H1 (cell line): ENCODE data around the gene UBASH3A. TPM values are rescaled to one million over a fixed set of nuclear protein-coding genes. Genes with fewer than 3 reads are reported as not detected.

Source experiments
- CTCF ChIA-PET: fragments of 300-600 bp; sonication (Branson Sonifier 250); formaldehyde crosslinking; loops from one replicate; lab custom pipeline; 2021; ENCODE audit not compliant: partially characterized antibody; lab: Charles Lee
- POLR2A ChIA-PET: fragments of 300-600 bp; sonication (Branson Sonifier 250); formaldehyde crosslinking; loops from one replicate; lab custom pipeline; 2021; ENCODE audit warnings: inconsistent platforms; ENCODE audit not compliant: partially characterized antibody; lab: Charles Lee
- DNase-seq, 2 experiments: peaks; one replicate each; pipeline versions ENCODE4 v3.0.0 to v3.0.0-alpha.2; 2010 to 2022; ENCODE audit warnings: low spot score in 2 of 2, low read depth in 1 of 2, mixed read lengths in 1 of 2
- FAIRE-seq: peaks from 2 replicates; lab custom pipeline; 2011; peaks lifted over from hg19 to GRCh38; lab: Jason Lieb, UNC
- H2AFZ ChIP-seq: 2 replicates; pipeline ENCODE4 v1.8.1; 2012; ENCODE audit warnings: low read length, inconsistent platforms
- H2AK5ac ChIP-seq: 2 replicates; pipeline ENCODE4 v1.6.1; 2013; ENCODE audit warnings: low read depth, low read length
- H2BK120ac ChIP-seq: replicated peaks from 2 replicates; pipeline ENCODE3; 2013; ENCODE audit warnings: low read depth, low read length, inconsistent platforms
- H2BK12ac ChIP-seq: 2 replicates; pipeline ENCODE4 v1.6.1; 2013; ENCODE audit warnings: low read depth, low read length
- H2BK15ac ChIP-seq: 2 replicates; pipeline ENCODE4 v1.6.1; 2013; ENCODE audit warnings: low read length
- H2BK20ac ChIP-seq: 2 replicates; pipeline ENCODE4 v1.6.1; 2013; ENCODE audit warnings: low read length
- H2BK5ac ChIP-seq: 2 replicates; pipeline ENCODE4 v1.6.1; 2013; ENCODE audit warnings: low read depth, low read length
- H3K14ac ChIP-seq: 2 replicates; pipeline ENCODE4 v1.6.1; 2013; ENCODE audit warnings: inconsistent platforms; ENCODE audit not compliant: insufficient read length
- H3K18ac ChIP-seq: 2 replicates; pipeline ENCODE4 v1.6.1; 2013; ENCODE audit warnings: low read length; ENCODE audit errors: extremely low read depth
- H3K23ac ChIP-seq: 2 replicates; pipeline ENCODE4 v1.6.1; 2013; ENCODE audit warnings: inconsistent platforms; ENCODE audit not compliant: insufficient read length
- H3K23me2 ChIP-seq: 2 replicates; pipeline ENCODE4 v1.6.1; 2013; ENCODE audit warnings: low read depth, low read length
- H3K27ac ChIP-seq: 2 replicates; pipeline ENCODE4 v1.6.1; 2011; ENCODE audit warnings: low read depth, low read length, inconsistent platforms
- H3K27me3 ChIP-seq, 4 experiments: replicated peaks in 1 of 4; 1 replicate in 1 of 4; 2 replicates in 3 of 4; pipeline versions ENCODE4 v1.6.1 to v1.8.1; 2011 to 2013; ENCODE audit warnings: low read length in 3 of 4, mild to moderate bottlenecking in 3 of 4, inconsistent platforms in 2 of 4, mixed read lengths in 2 of 4, moderate library complexity in 1 of 4; ENCODE audit not compliant: control insufficient read depth in 3 of 4, insufficient read depth in 3 of 4; ENCODE audit errors: extremely low read depth in 1 of 4
- H3K36me3 ChIP-seq, 4 experiments: 2 replicates each; pipeline versions ENCODE4 v1.6.1 to v1.8.1; 2011 to 2013; ENCODE audit warnings: mild to moderate bottlenecking in 4 of 4, low read length in 3 of 4, moderate library complexity in 2 of 4, control low read depth in 1 of 4, inconsistent platforms in 1 of 4; ENCODE audit not compliant: insufficient read depth in 4 of 4, control insufficient read depth in 2 of 4
- H3K4ac ChIP-seq: replicated peaks from 2 replicates; pipeline ENCODE3; 2013; ENCODE audit warnings: low read length, low read depth, mixed read lengths, inconsistent platforms; ENCODE audit not compliant: insufficient read length
- H3K4me1 ChIP-seq, 4 experiments: replicated peaks in 1 of 4; 1 replicate in 1 of 4; 2 replicates in 3 of 4; pipeline versions ENCODE4 v1.6.1 to v1.8.1; 2011 to 2013; ENCODE audit warnings: low read length in 3 of 4, inconsistent platforms in 2 of 4, mixed read lengths in 1 of 4; ENCODE audit not compliant: insufficient read depth in 4 of 4, control insufficient read depth in 3 of 4
- H3K4me2 ChIP-seq, 2 experiments: 2 replicates each; pipeline versions ENCODE4 v1.6.1 to v1.8.1; 2011 to 2013; ENCODE audit warnings: low read depth in 2 of 2, low read length in 2 of 2, control low read depth in 1 of 2, inconsistent platforms in 1 of 2, mild to moderate bottlenecking in 1 of 2; ENCODE audit not compliant: insufficient read depth in 1 of 2
- H3K4me3 ChIP-seq, 4 experiments: fragments of 200-600, 300-600 bp in 1 of 4; sonication (generic), shearing (Covaris generic), sonication (Bioruptor Twin) in 1 of 4; 2 replicates each; pipeline versions ENCODE4 v1.5.1 to v1.8.1; 2011 to 2016; ENCODE audit warnings: low read length in 4 of 4, low read depth in 3 of 4, control low read depth in 2 of 4, inconsistent platforms in 2 of 4, mild to moderate bottlenecking in 2 of 4, mixed read lengths in 1 of 4, moderate library complexity in 1 of 4; ENCODE audit not compliant: insufficient read depth in 2 of 4; ENCODE audit errors: extremely low read depth in 1 of 4
- H3K56ac ChIP-seq: replicated peaks from 2 replicates; pipeline ENCODE3; 2013; ENCODE audit warnings: low read depth, mild to moderate bottlenecking, mixed read lengths, low read length, inconsistent platforms; ENCODE audit not compliant: insufficient read length
- H3K79me1 ChIP-seq: 2 replicates; pipeline ENCODE4 v1.6.1; 2013; ENCODE audit warnings: low read depth, low read length, control low read depth
- H3K79me2 ChIP-seq, 2 experiments: 2 replicates each; pipeline versions ENCODE4 v1.6.1 to v1.8.1; 2012 to 2013; ENCODE audit warnings: low read length in 2 of 2, mild to moderate bottlenecking in 2 of 2, inconsistent platforms in 1 of 2; ENCODE audit not compliant: insufficient read depth in 2 of 2, control insufficient read depth in 1 of 2
- H3K9ac ChIP-seq, 4 experiments: replicated peaks in 1 of 4; 1 replicate in 1 of 4; 2 replicates in 3 of 4; pipeline versions ENCODE4 v1.6.1 to v1.8.1; 2011 to 2013; ENCODE audit warnings: low read depth in 3 of 4, low read length in 3 of 4, control low read depth in 2 of 4, mild to moderate bottlenecking in 2 of 4, moderate library complexity in 2 of 4, inconsistent platforms in 1 of 4; ENCODE audit errors: extremely low read depth in 1 of 4
- H3K9me3 ChIP-seq, 2 experiments: 2 replicates each; pipeline versions ENCODE4 v1.6.1 to v1.8.1; 2012 to 2013; ENCODE audit warnings: mild to moderate bottlenecking in 2 of 2, moderate library complexity in 2 of 2, control low read depth in 1 of 2, inconsistent platforms in 1 of 2, low read depth in 1 of 2, low read length in 1 of 2, mixed read lengths in 1 of 2; ENCODE audit not compliant: insufficient read depth in 2 of 2
- H4K20me1 ChIP-seq, 2 experiments: replicated peaks in 1 of 2; 2 replicates each; pipeline versions ENCODE3 to v1.8.1; 2011 to 2013; ENCODE audit warnings: inconsistent platforms in 2 of 2, low read length in 2 of 2, mild to moderate bottlenecking in 1 of 2; ENCODE audit not compliant: insufficient read depth in 2 of 2, control insufficient read depth in 1 of 2
- H4K5ac ChIP-seq: 2 replicates; pipeline ENCODE4 v1.6.1; 2013; ENCODE audit warnings: low read length, low read depth, mixed read lengths, inconsistent platforms; ENCODE audit not compliant: insufficient read length
- H4K8ac ChIP-seq: 2 replicates; pipeline ENCODE4 v1.8.0; 2013; ENCODE audit warnings: mild to moderate bottlenecking, moderate library complexity, low read length, inconsistent platforms; ENCODE audit not compliant: insufficient read depth; ENCODE audit errors: extremely low read depth
- H4K91ac ChIP-seq: replicated peaks from 2 replicates; pipeline ENCODE3; 2013; ENCODE audit warnings: low read length, mixed read lengths, inconsistent platforms; ENCODE audit not compliant: insufficient read length
- ATF2 ChIP-seq: IDR thresholded peaks from 2 replicates; pipeline ENCODE4 v1.6.1; 2012; ENCODE audit warnings: low read length, inconsistent platforms
- GABPA ChIP-seq: IDR thresholded peaks from 2 replicates; pipeline ENCODE4 v1.6.1; 2011; ENCODE audit warnings: mild to moderate bottlenecking, low read length, moderate library complexity, borderline replicate concordance; ENCODE audit not compliant: insufficient read depth
- KDM1A ChIP-seq: fragments of 200-600, 300-600 bp; sonication (generic); IDR thresholded peaks from 2 replicates; pipeline ENCODE4 v1.7.1; 2016; ENCODE audit warnings: mild to moderate bottlenecking, low read length, borderline replicate concordance
- RFX5 ChIP-seq: IDR thresholded peaks from 2 replicates; pipeline ENCODE4 v1.6.1; 2011; ENCODE audit warnings: low read depth, low read length, improper control_type of control experiment, borderline replicate concordance
- WGBS, 2 experiments: shearing (Covaris generic) in 1 of 2; methylation state at CpG; one replicate each; pipeline versions ENCODE4 v1.1.6 to v1.1.7; 2013 to 2015; ENCODE audit warnings: low lambda C conversion rate in 2 of 2, mixed read lengths in 2 of 2, inconsistent platforms in 1 of 2, low coverage in 1 of 2, missing lambda C conversion rate in 1 of 2; ENCODE audit not compliant: insufficient replicate concordance in 2 of 2, insufficient coverage in 1 of 2, insufficient read length in 1 of 2; ENCODE audit errors: extremely low coverage in 1 of 2, missing lambda C conversion rate in 1 of 2; 5-methylcytosine and 5-hydroxymethylcytosine counted together
- polyA plus RNA-seq, 7 experiments: library from polyadenylated mRNA; depleted of rRNA in 3 of 7; stranded (reverse) in 5 of 7; unstranded in 2 of 7; fragments of >200 nt in 5 of 7; fragments of 200-250 nt in 2 of 7; gene quantifications; 1 replicate in 5 of 7; 2 replicates in 1 of 7; 4 replicates in 1 of 7; pipeline versions ENCODE4 v1.2.1 to v1.2.3, GENCODE V29; 2011 to 2013; ENCODE audit warnings: missing spikeins in 2 of 7, mixed read lengths in 2 of 7
- total RNA-seq: library from RNA; stranded (reverse); fragmentation: NEBNext Ultra II Directional; extraction: Animal tissue kit (Norgen Biotek cat#: 25700); gene quantifications from 2 replicates; pipeline ENCODE4 v1.2.1, GENCODE V29; 2021

The UBASH3A gene
- total and polyA plus RNA-seq, 2 of the 8 experiments (the other 6 are each of a cell fraction or from before 2014, with no cell fraction given), result not detected

GRCh38 chr21:42375966-42376337 lies 27.8 kb upstream of the UBASH3A start:
- no peak overlapping the region for H2AK5ac ChIP-seq
- H2BK5ac ChIP-seq, result no peak overlapping the region
- no peaks in the 10 kb centered on the region for H3K36me3 ChIP-seq
- H4K8ac ChIP-seq, result no peak overlapping the region; the same call in 1 of the 2 replicates
- no peak overlapping the region for H3K4me3 ChIP-seq
- no peaks in the 10 kb centered on the region for H3K79me2 ChIP-seq
- no peak for DNase-seq
- no peak overlapping the region for H4K5ac ChIP-seq
- no peak overlapping the region for H3K27ac ChIP-seq
- H3K4me2 ChIP-seq, result no peak overlapping the region
- no peak overlapping the region for H2BK12ac ChIP-seq
- H2BK15ac ChIP-seq, result no peak overlapping the region
- H2BK120ac ChIP-seq, result no peak overlapping the region
- no peak overlapping the region for H3K14ac ChIP-seq
- no peak overlapping the region for H3K23ac ChIP-seq
- H2AFZ ChIP-seq, result no peak overlapping the region
- no peak overlapping the region for H3K18ac ChIP-seq
- WGBS, 2 experiments, result 82% methylated on average over 1 of the region's 3 CpGs; no CpG with 5 or more reads in 1 of the 2 experiments
- H3K4me1 ChIP-seq, result peaks cover 0 to 7% (median 0%) of the 10 kb centered on the region in 4 experiments; a peak in 5 of 7 replicates
- no peak overlapping the region for H4K91ac ChIP-seq
- no peak for FAIRE-seq
- no peaks in the 10 kb centered on the region for H4K20me1 ChIP-seq
- H3K56ac ChIP-seq, result no peak overlapping the region
- ChIA-PET POLR2A (interaction anchor here (1.5 to 1.8 kb wide), 2 partner anchors 13 to 80 kb away, joined by 4 to 5 read pairs; no protein-coding TSS in a partner anchor), CTCF (interaction anchor here (0.9 to 3.8 kb wide), 7 partner anchors 15 to 242 kb away, joined by 3 to 18 read pairs (median 4); no protein-coding TSS in a partner anchor)
- no peaks in the 10 kb centered on the region; a peak in 1 of 7 replicates for H3K27me3 ChIP-seq
- H2BK20ac ChIP-seq, result no peak overlapping the region
- H3K9me3 ChIP-seq, result no peaks in the 10 kb centered on the region
- H3K9ac ChIP-seq, result no peak overlapping the region
- no peak overlapping the region for H3K4ac ChIP-seq
- H3K23me2 ChIP-seq, result no peaks in the 10 kb centered on the region
- no peaks in the 10 kb centered on the region; the same call in 1 of the 2 replicates for H3K79me1 ChIP-seq
- TF ChIP-seq ATF2, result no peak
- no peak for TF ChIP-seq GABPA
- TF ChIP-seq KDM1A, result no peak
- TF ChIP-seq RFX5, result no peak
